CD14-positive monocyte (primary cell): ENCODE results near the gene TCEANC. TPM values are rescaled to one million over a fixed set of nuclear protein-coding genes. Genes with fewer than 3 reads are reported as not detected.

Source experiments
- DNase-seq, 3 donors: peaks; one replicate each; pipeline ENCODE4 v3.0.0-alpha.2; 2011 to 2022
- H2AFZ ChIP-seq: 2 replicates; pipeline ENCODE4 v1.6.0; 2012; ENCODE audit warnings: mild to moderate bottlenecking, low read depth, low read length, inconsistent platforms; ENCODE audit not compliant: insufficient read depth, poor library complexity, severe bottlenecking
- H3K27ac ChIP-seq, 2 donors: 1 replicate in 1 of 2; 2 replicates in 1 of 2; pipeline ENCODE4 v1.5.1; 2012 to 2013; ENCODE audit warnings: low read length in 2 of 2, control low read depth in 1 of 2, inconsistent platforms in 1 of 2, low read depth in 1 of 2, mild to moderate bottlenecking in 1 of 2
- H3K27me3 ChIP-seq, 2 donors: one replicate each; pipeline versions ENCODE4 v1.6.0 to v1.6.1; 2011 to 2013; ENCODE audit warnings: low read length in 2 of 2; ENCODE audit not compliant: control insufficient read depth in 2 of 2, insufficient read depth in 2 of 2
- H3K36me3 ChIP-seq, 2 donors: replicated peaks in 1 of 2; 1 replicate in 1 of 2; 2 replicates in 1 of 2; pipeline versions ENCODE4 v1.5.1 to v1.6.1; 2012 to 2013; ENCODE audit warnings: low read length in 2 of 2, control low read depth in 1 of 2, inconsistent platforms in 1 of 2, mild to moderate bottlenecking in 1 of 2; ENCODE audit not compliant: insufficient read depth in 2 of 2, control insufficient read depth in 1 of 2
- H3K4me1 ChIP-seq, 2 donors: 1 replicate in 1 of 2; 2 replicates in 1 of 2; pipeline versions ENCODE4 v1.5.1 to v1.6.1; 2012 to 2013; ENCODE audit warnings: low read length in 2 of 2, control low read depth in 1 of 2, inconsistent platforms in 1 of 2, mild to moderate bottlenecking in 1 of 2, moderate library complexity in 1 of 2; ENCODE audit not compliant: insufficient read depth in 2 of 2, control insufficient read depth in 1 of 2
- H3K4me2 ChIP-seq: replicated peaks from 2 replicates; pipeline ENCODE3; 2012; ENCODE audit warnings: low read length, moderate library complexity, mild to moderate bottlenecking; ENCODE audit not compliant: poor library complexity, severe bottlenecking; ENCODE audit errors: extremely low read depth
- H3K4me3 ChIP-seq, 3 experiments: fragments of 200-600 bp in 1 of 3; sonication (generic) in 1 of 3; replicated peaks in 1 of 3; 1 replicate in 2 of 3; 2 replicates in 1 of 3; pipeline ENCODE4 v1.5.1; 2011 to 2013; ENCODE audit warnings: low read length in 3 of 3, mild to moderate bottlenecking in 3 of 3, control low read depth in 2 of 3, low read depth in 2 of 3, inconsistent platforms in 1 of 3, moderate library complexity in 1 of 3
- H3K79me2 ChIP-seq: 2 replicates; pipeline ENCODE4 v1.6.0; 2012; ENCODE audit warnings: mild to moderate bottlenecking, control low read depth, inconsistent platforms, low read length, moderate library complexity; ENCODE audit not compliant: insufficient read depth
- H3K9ac ChIP-seq: 2 replicates; pipeline ENCODE4 v1.6.0; 2017; ENCODE audit warnings: low read length, mild to moderate bottlenecking; ENCODE audit not compliant: insufficient read depth, poor library complexity, severe bottlenecking
- H3K9me3 ChIP-seq, 2 donors: replicated peaks in 1 of 2; 1 replicate in 1 of 2; 2 replicates in 1 of 2; pipeline versions ENCODE4 v1.5.1 to v1.6.1; 2012 to 2013; ENCODE audit warnings: low read length in 2 of 2, control low read depth in 1 of 2; ENCODE audit not compliant: control insufficient read depth in 1 of 2, insufficient read depth in 1 of 2
- H4K20me1 ChIP-seq: 2 replicates; pipeline ENCODE4 v1.6.0; 2012; ENCODE audit warnings: mild to moderate bottlenecking, low read length, control low read depth, moderate library complexity; ENCODE audit not compliant: insufficient read depth
- H3K27ac Mint-ChIP-seq, 7 donors: one replicate each; pipeline ENCODE4 v1.8.0; 2020; ENCODE audit warnings: mild to moderate bottlenecking in 7 of 7, mixed read lengths in 7 of 7, moderate library complexity in 6 of 7, inconsistent platforms in 2 of 7
- H3K27me3 Mint-ChIP-seq, 3 donors: one replicate each; pipeline ENCODE4 v1.8.0; 2021 to 2022; ENCODE audit warnings: low read depth in 3 of 3, mild to moderate bottlenecking in 3 of 3, mixed read lengths in 3 of 3, moderate library complexity in 3 of 3, inconsistent platforms in 1 of 3
- H3K36me3 Mint-ChIP-seq, 2 donors: one replicate each; pipeline ENCODE4 v1.8.0; 2020; ENCODE audit warnings: mixed read lengths in 2 of 2, inconsistent platforms in 1 of 2, mild to moderate bottlenecking in 1 of 2
- H3K4me1 Mint-ChIP-seq: one replicate; pipeline ENCODE4 v1.8.0; 2020; ENCODE audit warnings: mild to moderate bottlenecking, mixed read lengths
- H3K4me3 Mint-ChIP-seq, 2 donors: one replicate each; pipeline ENCODE4 v1.8.0; 2020; ENCODE audit warnings: mild to moderate bottlenecking in 2 of 2, mixed read lengths in 2 of 2, moderate library complexity in 1 of 2
- H3K9me3 Mint-ChIP-seq, 7 donors: one replicate each; pipeline ENCODE4 v1.8.0; 2020 to 2022; ENCODE audit warnings: mixed read lengths in 7 of 7, mild to moderate bottlenecking in 6 of 7, moderate library complexity in 6 of 7, inconsistent platforms in 2 of 7
- WGBS: methylation state at CpG from one replicate; pipeline ENCODE4 v1.1.5; 2013; ENCODE audit warnings: missing lambda C conversion rate; ENCODE audit not compliant: insufficient coverage; 5-methylcytosine and 5-hydroxymethylcytosine counted together
- intact Hi-C, 2 donors: fragments of 100-400 bp; cut with micrococcal nuclease; formaldehyde crosslinking; loops; one replicate each; pipeline versions ENCODE4 v1.15.0 to v1.15.1; 2023
- polyA plus RNA-seq, 3 donors: library from polyadenylated mRNA; depleted of rRNA in 1 of 3; unstranded in 2 of 3; stranded (reverse) in 1 of 3; fragments of 300-500 nt in 2 of 3; fragments of >200 nt in 1 of 3; fragmentation: Illumina TruSeq in 2 of 3; gene quantifications; 1 replicate in 2 of 3; 2 replicates in 1 of 3; pipeline ENCODE4 v1.2.3, GENCODE V29; 2012 to 2021
- TF ChIP-seq, protein P1 (sequence below): fragments of 200-600 bp; IDR thresholded peaks from one replicate; pipeline ENCODE4 v1.8.0; 2022; ENCODE audit warnings: antibody characterized with exemption, mild to moderate bottlenecking

Gene TCEANC
- polyA plus RNA-seq, 3 donors = 1.6 to 2.8 (median 1.9) TPM

DNA sequence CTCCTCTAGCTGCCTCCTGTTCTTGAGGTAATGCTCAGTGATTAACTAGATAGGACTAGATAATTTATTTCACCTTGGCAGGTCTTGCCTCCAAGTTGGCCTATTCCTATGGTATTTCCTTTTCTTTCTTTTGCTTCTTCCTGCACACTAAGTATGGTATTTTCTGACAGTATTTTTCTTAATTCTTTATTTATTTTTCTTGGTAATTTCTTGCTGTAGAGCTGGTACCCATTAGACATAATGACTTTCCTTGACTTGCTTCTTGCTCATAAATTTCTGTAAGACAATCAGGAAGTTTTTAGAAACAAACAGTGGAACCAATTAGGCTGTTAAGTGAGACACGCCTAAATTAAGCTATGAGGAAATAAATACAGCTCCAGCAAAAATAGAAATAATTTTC lies 45.5 kb downstream of the TCEANC start:
- peaks cover 0 to 2% of the 10 kb centered on the region in 2 donors for H3K27me3 ChIP-seq
- H3K9me3 Mint-ChIP-seq = peaks cover 0 to 1% (median 0%) of the 10 kb centered on the region in 7 donors
- H3K4me1 ChIP-seq = peaks cover 66 to 68% of the 10 kb centered on the region in 2 donors
- peaks cover 99% of the 10 kb centered on the region for H3K79me2 ChIP-seq
- peak overlapping the region in 6 of 7 donors; percentile 15 to 87 (median 80) for H3K27ac Mint-ChIP-seq
- peaks cover 0 to 9% (median 1%) of the 10 kb centered on the region in 3 donors for H3K27me3 Mint-ChIP-seq
- H3K4me3 ChIP-seq = no peak overlapping the region
- H3K27ac ChIP-seq = peak overlapping the region in 1 of 2 donors; percentile 63
- H3K4me1 Mint-ChIP-seq = peaks cover 70% of the 10 kb centered on the region
- intact Hi-C loops = loop anchor here (5.0 to 10.0 kb wide), 2 partner anchors 34 to 1176 kb away; partner anchors contain the start of genes FANCB (in 1 of the 2), MOSPD2 (in 1 of the 2), OFD1 (in 1 of the 2) and TRAPPC2 (in 1 of the 2)
- H3K4me3 Mint-ChIP-seq = no peak overlapping the region
- no peaks in the 10 kb centered on the region for H3K9me3 ChIP-seq
- no peak overlapping the region for H3K9ac ChIP-seq
- H3K36me3 Mint-ChIP-seq = peaks cover 0 to 3% of the 10 kb centered on the region in 2 donors
- TF ChIP-seq, protein P1, sequence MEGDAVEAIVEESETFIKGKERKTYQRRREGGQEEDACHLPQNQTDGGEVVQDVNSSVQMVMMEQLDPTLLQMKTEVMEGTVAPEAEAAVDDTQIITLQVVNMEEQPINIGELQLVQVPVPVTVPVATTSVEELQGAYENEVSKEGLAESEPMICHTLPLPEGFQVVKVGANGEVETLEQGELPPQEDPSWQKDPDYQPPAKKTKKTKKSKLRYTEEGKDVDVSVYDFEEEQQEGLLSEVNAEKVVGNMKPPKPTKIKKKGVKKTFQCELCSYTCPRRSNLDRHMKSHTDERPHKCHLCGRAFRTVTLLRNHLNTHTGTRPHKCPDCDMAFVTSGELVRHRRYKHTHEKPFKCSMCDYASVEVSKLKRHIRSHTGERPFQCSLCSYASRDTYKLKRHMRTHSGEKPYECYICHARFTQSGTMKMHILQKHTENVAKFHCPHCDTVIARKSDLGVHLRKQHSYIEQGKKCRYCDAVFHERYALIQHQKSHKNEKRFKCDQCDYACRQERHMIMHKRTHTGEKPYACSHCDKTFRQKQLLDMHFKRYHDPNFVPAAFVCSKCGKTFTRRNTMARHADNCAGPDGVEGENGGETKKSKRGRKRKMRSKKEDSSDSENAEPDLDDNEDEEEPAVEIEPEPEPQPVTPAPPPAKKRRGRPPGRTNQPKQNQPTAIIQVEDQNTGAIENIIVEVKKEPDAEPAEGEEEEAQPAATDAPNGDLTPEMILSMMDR = no peak
- H3K36me3 ChIP-seq = no peaks in the 10 kb centered on the region
- no peak overlapping the region for H3K4me2 ChIP-seq
- DNase-seq = no peak
- no CpG with 5 or more reads among the region's 1 CpG for WGBS
- H2AFZ ChIP-seq = no peak overlapping the region
- peaks cover 90% of the 10 kb centered on the region for H4K20me1 ChIP-seq

GRCh38 chrX:13699183-13699826 lies 46.4 kb downstream of the TCEANC start:
- Histone ChIP-seq H3K9me3 (no peaks in the 10 kb centered on the region), H3K4me3 (no peak overlapping the region), H4K20me1 (peaks cover 92% of the 10 kb centered on the region), H3K36me3 (peaks cover 0 to 7% of the 10 kb centered on the region in 2 donors), H3K27me3 (peaks cover 0 to 2% of the 10 kb centered on the region in 2 donors), H3K4me2 (no peak overlapping the region), H3K27ac (peak overlapping the region in 1 of 2 donors; percentile 45), H3K4me1 (peaks cover 58 to 60% of the 10 kb centered on the region in 2 donors), H2AFZ (no peak overlapping the region), H3K9ac (no peak overlapping the region), H3K79me2 (peaks cover 99% of the 10 kb centered on the region)
- 0% methylated on average over 1 of the region's 7 CpGs for WGBS
- H3K27me3 Mint-ChIP-seq = peaks cover 0 to 9% (median 1%) of the 10 kb centered on the region in 3 donors
- intact Hi-C loops = loop anchor here (5.0 to 10.0 kb wide), 2 partner anchors 33 to 1175 kb away; partner anchors contain the start of genes FANCB (in 1 of the 2), MOSPD2 (in 1 of the 2), OFD1 (in 1 of the 2) and TRAPPC2 (in 1 of the 2)
- H3K4me1 Mint-ChIP-seq = peaks cover 70% of the 10 kb centered on the region
- peaks cover 2 to 9% of the 10 kb centered on the region in 2 donors for H3K36me3 Mint-ChIP-seq
- TF ChIP-seq, protein P1 = no peak
- DNase-seq = peak in 2 of 3 donors; percentile 33 to 60
- H3K9me3 Mint-ChIP-seq = peaks cover 0 to 1% (median 0%) of the 10 kb centered on the region in 7 donors
- peak overlapping the region in 1 of 2 donors; percentile 36 for H3K4me3 Mint-ChIP-seq
- H3K27ac Mint-ChIP-seq = peak overlapping the region; percentile 24 to 84 (median 72)
